Measurements from ENCODE around the gene SUN5.
"Not testable (repeated sequence)": the region's sequence is repeated elsewhere in the genome, so short reads cannot be mapped to it uniquely, and the experiment has no call there.

The SUN5 gene

GRCh38 chr20:32982617-32983458, 21.4 kb downstream of the SUN5 start:
- H3K27ac ChIP-seq (ENCODE audit: low read length): no peak overlapping the region
- no peaks in the 10 kb centered on the region for H3K27me3 ChIP-seq (ENCODE audit: control insufficient read depth, insufficient read depth, low read length)
- DNase-seq (ENCODE audit: low read depth, low spot score): no peak
- WGBS (ENCODE audit: insufficient coverage, insufficient read length): no CpG with 5 or more reads among the region's 10 CpGs
- no peaks in the 10 kb centered on the region for H3K4me1 ChIP-seq (ENCODE audit: control insufficient read depth, insufficient read depth, low read length)
- H3K9me3 ChIP-seq (ENCODE audit: control insufficient read depth, insufficient read depth, low read length): no peaks in the 10 kb centered on the region
- H3K4me3 ChIP-seq (ENCODE audit: low read length): no peak overlapping the region
- H3K36me3 ChIP-seq (ENCODE audit: control insufficient read depth, insufficient read depth, low read length): no peaks in the 10 kb centered on the region

- no CpG with 5 or more reads among the region's 6 CpGs for WGBS (ENCODE audit: insufficient coverage, insufficient read length)
- H3K27me3 ChIP-seq (ENCODE audit: control insufficient read depth, insufficient read depth, low read length): no peaks in the 10 kb centered on the region
- no peaks in the 10 kb centered on the region for H3K4me1 ChIP-seq (ENCODE audit: control insufficient read depth, insufficient read depth, low read length)
- H3K36me3 ChIP-seq (ENCODE audit: control insufficient read depth, insufficient read depth, low read length): no peaks in the 10 kb centered on the region
- H3K4me3 ChIP-seq (ENCODE audit: low read length): no peak overlapping the region
- no peaks in the 10 kb centered on the region for H3K9me3 ChIP-seq (ENCODE audit: control insufficient read depth, insufficient read depth, low read length)
- no peak for DNase-seq (ENCODE audit: low read depth, low spot score)
- H3K27ac ChIP-seq (ENCODE audit: low read length): no peak overlapping the region
These were observed 23.2 kb downstream of the SUN5 start for GRCh38 chr20:32980990-32981389.

GRCh38 chr20:32980131-32980941, 23.9 kb downstream of the SUN5 start:
- no peak for DNase-seq (ENCODE audit: low read depth, low spot score)
- no peaks in the 10 kb centered on the region for H3K36me3 ChIP-seq (ENCODE audit: control insufficient read depth, insufficient read depth, low read length)
- no CpG with 5 or more reads among the region's 19 CpGs for WGBS (ENCODE audit: insufficient coverage, insufficient read length)
- no peaks in the 10 kb centered on the region for H3K4me1 ChIP-seq (ENCODE audit: control insufficient read depth, insufficient read depth, low read length)
- H3K4me3 ChIP-seq (ENCODE audit: low read length): no peak overlapping the region
- H3K27me3 ChIP-seq (ENCODE audit: control insufficient read depth, insufficient read depth, low read length): no peaks in the 10 kb centered on the region
- no peak overlapping the region for H3K27ac ChIP-seq (ENCODE audit: low read length)
- H3K9me3 ChIP-seq (ENCODE audit: control insufficient read depth, insufficient read depth, low read length): no peaks in the 10 kb centered on the region

GRCh38 chr20:32979201-32979998, 24.8 kb downstream of the SUN5 start:
- no peak for DNase-seq (ENCODE audit: low read depth, low spot score)
- Histone ChIP-seq H3K27me3 (ENCODE audit: control insufficient read depth, insufficient read depth, low read length) (no peaks in the 10 kb centered on the region), H3K4me3 (ENCODE audit: low read length) (no peak overlapping the region), H3K27ac (ENCODE audit: low read length) (no peak overlapping the region), H3K36me3 (ENCODE audit: control insufficient read depth, insufficient read depth, low read length) (no peaks in the 10 kb centered on the region), H3K4me1 (ENCODE audit: control insufficient read depth, insufficient read depth, low read length) (no peaks in the 10 kb centered on the region), H3K9me3 (ENCODE audit: control insufficient read depth, insufficient read depth, low read length) (no peaks in the 10 kb centered on the region)
- whole genome bisulfite sequencing (ENCODE audit: insufficient coverage, insufficient read length): no CpG with 5 or more reads among the region's 9 CpGs

- no peak overlapping the region for H3K4me3 ChIP-seq (ENCODE audit: low read length)
- no peak for DNase-seq (ENCODE audit: low read depth, low spot score)
- no peaks in the 10 kb centered on the region for H3K27me3 ChIP-seq (ENCODE audit: control insufficient read depth, insufficient read depth, low read length)
- WGBS (ENCODE audit: insufficient coverage, insufficient read length): no CpG with 5 or more reads among the region's 7 CpGs
- H3K27ac ChIP-seq (ENCODE audit: low read length): no peak overlapping the region
- H3K36me3 ChIP-seq (ENCODE audit: control insufficient read depth, insufficient read depth, low read length): no peaks in the 10 kb centered on the region
- no peaks in the 10 kb centered on the region for H3K9me3 ChIP-seq (ENCODE audit: control insufficient read depth, insufficient read depth, low read length)
- H3K4me1 ChIP-seq (ENCODE audit: control insufficient read depth, insufficient read depth, low read length): peaks cover 3% of the 10 kb centered on the region; the same call in 1 of the 2 replicates
These were observed 26.3 kb downstream of the SUN5 start for GRCh38 chr20:32978009-32978335.

GRCh38 chr20:32977281-32978008, 26.8 kb downstream of the SUN5 start:
- H3K27ac ChIP-seq (ENCODE audit: low read length): no peak overlapping the region
- H3K4me1 ChIP-seq (ENCODE audit: control insufficient read depth, insufficient read depth, low read length): peaks cover 7% of the 10 kb centered on the region
- no peaks in the 10 kb centered on the region for H3K36me3 ChIP-seq (ENCODE audit: control insufficient read depth, insufficient read depth, low read length)
- DNase-seq (ENCODE audit: low read depth, low spot score): no peak
- no peaks in the 10 kb centered on the region for H3K27me3 ChIP-seq (ENCODE audit: control insufficient read depth, insufficient read depth, low read length)
- WGBS (ENCODE audit: insufficient coverage, insufficient read length): no CpG with 5 or more reads among the region's 13 CpGs
- H3K4me3 ChIP-seq (ENCODE audit: low read length): no peak overlapping the region
- no peaks in the 10 kb centered on the region for H3K9me3 ChIP-seq (ENCODE audit: control insufficient read depth, insufficient read depth, low read length)

GRCh38 chr20:32976746-32977145, 27.5 kb downstream of the SUN5 start:
- WGBS (ENCODE audit: insufficient coverage, insufficient read length): no CpG with 5 or more reads among the region's 6 CpGs
- H3K4me1 ChIP-seq (ENCODE audit: control insufficient read depth, insufficient read depth, low read length): peaks cover 7% of the 10 kb centered on the region
- no peaks in the 10 kb centered on the region for H3K27me3 ChIP-seq (ENCODE audit: control insufficient read depth, insufficient read depth, low read length)
- no peaks in the 10 kb centered on the region for H3K36me3 ChIP-seq (ENCODE audit: control insufficient read depth, insufficient read depth, low read length)
- no peaks in the 10 kb centered on the region for H3K9me3 ChIP-seq (ENCODE audit: control insufficient read depth, insufficient read depth, low read length)
- H3K27ac ChIP-seq (ENCODE audit: low read length): no peak overlapping the region
- DNase-seq (ENCODE audit: low read depth, low spot score): no peak
- H3K4me3 ChIP-seq (ENCODE audit: low read length): no peak overlapping the region

- no peaks in the 10 kb centered on the region for H3K27me3 ChIP-seq (ENCODE audit: control insufficient read depth, insufficient read depth, low read length)
- no peak for DNase-seq (ENCODE audit: low read depth, low spot score)
- H3K27ac ChIP-seq (ENCODE audit: low read length): no peak overlapping the region
- no peak overlapping the region for H3K4me3 ChIP-seq (ENCODE audit: low read length)
- H3K9me3 ChIP-seq (ENCODE audit: control insufficient read depth, insufficient read depth, low read length): no peaks in the 10 kb centered on the region
- H3K4me1 ChIP-seq (ENCODE audit: control insufficient read depth, insufficient read depth, low read length): peaks cover 8% of the 10 kb centered on the region
- WGBS (ENCODE audit: insufficient coverage, insufficient read length): no CpG with 5 or more reads among the region's 15 CpGs
- H3K36me3 ChIP-seq (ENCODE audit: control insufficient read depth, insufficient read depth, low read length): no peaks in the 10 kb centered on the region
These were observed 28.2 kb downstream of the SUN5 start for GRCh38 chr20:32975698-32976674.

GRCh38 chr20:32975121-32975520, 29.1 kb downstream of the SUN5 start:
- H3K9me3 ChIP-seq (ENCODE audit: control insufficient read depth, insufficient read depth, low read length); H3K36me3 ChIP-seq (ENCODE audit: control insufficient read depth, insufficient read depth, low read length); H3K27ac ChIP-seq (ENCODE audit: low read length); DNase-seq (ENCODE audit: low read depth, low spot score); H3K4me1 ChIP-seq (ENCODE audit: control insufficient read depth, insufficient read depth, low read length); H3K4me3 ChIP-seq (ENCODE audit: low read length); H3K27me3 ChIP-seq (ENCODE audit: control insufficient read depth, insufficient read depth, low read length): not testable (repeated sequence)
- no CpG with 5 or more reads among the region's 4 CpGs for WGBS (ENCODE audit: insufficient coverage, insufficient read length)

Data from iPS DF 6.9 (cell line).